WTC11 (cell line): ENCODE measurements around the gene CD300A. TPM values are rescaled to one million over a fixed set of nuclear protein-coding genes. Genes with fewer than 3 reads are reported as not detected.
A peak's percentile ranks its signal among the peaks of the same experiment; 100 is the strongest.

Source experiments
- ATAC-seq: fragments of 200-7000 bp; cut with Tn5 transposase; 2 replicates; pipeline ENCODE4 v1.10.0; 2021; ENCODE audit warnings: mild to moderate bottlenecking, moderate library complexity
- CTCF ChIA-PET: fragments of 300-600 bp; sonication (Branson Sonifier 250); formaldehyde crosslinking; loops from one replicate; lab custom pipeline; 2021; ENCODE audit warnings: antibody characterized with exemption; lab: Charles Lee
- POLR2A ChIA-PET: fragments of 350-600 bp; sonication (Branson Sonifier 250); formaldehyde crosslinking; loops from one replicate; lab custom pipeline; 2021; ENCODE audit warnings: antibody characterized with exemption; lab: Charles Lee
- DNase-seq: peaks from one replicate; pipeline ENCODE4 v3.0.0; 2021; ENCODE audit warnings: low spot score
- H3K27ac Mint-ChIP-seq: 2 replicates; pipeline ENCODE4 v1.8.0; 2021; ENCODE audit warnings: mixed read lengths
- H3K27me3 Mint-ChIP-seq: 2 replicates; pipeline ENCODE4 v1.8.0; 2021; ENCODE audit warnings: low read depth, mild to moderate bottlenecking, moderate library complexity, mixed read lengths
- H3K36me3 Mint-ChIP-seq: 2 replicates; pipeline ENCODE4 v1.8.0; 2021; ENCODE audit warnings: mixed read lengths
- H3K4me1 Mint-ChIP-seq: 2 replicates; pipeline ENCODE4 v1.8.0; 2022; ENCODE audit warnings: mixed read lengths
- H3K4me3 Mint-ChIP-seq: 2 replicates; pipeline ENCODE4 v1.8.0; 2021; ENCODE audit warnings: mild to moderate bottlenecking, moderate library complexity, mixed read lengths
- H3K9me3 Mint-ChIP-seq: 2 replicates; pipeline ENCODE4 v1.8.0; 2021; ENCODE audit warnings: mixed read lengths
- GRHL2 ChIP-seq: fragments of 250-450 bp; sonication (Bioruptor Pico); IDR thresholded peaks from 2 replicates; pipeline ENCODE4 v1.8.0; 2022; ENCODE audit warnings: mild to moderate bottlenecking, moderate library complexity; ENCODE audit not compliant: insufficient replicate concordance, severe bottlenecking
- total RNA-seq: library from RNA; stranded (reverse); gene quantifications from 3 replicates; pipeline ENCODE4 v1.2.3, GENCODE V29; 2021
- TF ChIP-seq, protein P1 (sequence below): fragments of 250-450 bp; sonication (Bioruptor Pico); IDR thresholded peaks from 2 replicates; pipeline ENCODE4 v1.9.0; 2021; ENCODE audit warnings: moderate library complexity, mild to moderate bottlenecking, inconsistent platforms, borderline replicate concordance
- TF ChIP-seq, protein P2 (sequence below): sonication (generic); formaldehyde crosslinking; IDR thresholded peaks from 2 replicates; pipeline ENCODE4 v1.8.0; 2022; ENCODE audit warnings: mild to moderate bottlenecking, missing genetic modification reagents

Gene CD300A
- total RNA-seq, 1 experiment from 2014 or later = 1.1 TPM

DNA sequence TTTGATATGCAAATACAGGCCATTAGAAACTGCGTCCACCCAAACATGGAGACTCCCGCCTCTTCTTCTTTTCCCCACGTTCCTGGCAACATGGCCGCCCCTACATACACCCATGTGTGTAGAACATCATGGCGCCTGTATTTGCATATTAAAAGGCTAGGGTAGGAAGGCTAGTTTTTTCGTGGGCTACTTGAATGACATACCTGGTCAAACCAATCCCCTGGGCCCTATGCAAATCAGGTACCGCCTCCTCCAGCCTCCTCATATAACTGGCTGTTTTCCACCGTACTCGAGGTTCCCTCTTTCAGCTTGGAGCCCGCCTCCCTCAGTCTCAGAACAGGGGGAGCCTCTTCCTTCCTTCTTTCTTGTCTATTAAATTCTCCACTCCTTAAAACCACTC, 65.7 kb downstream of the CD300A start:
- ATAC-seq (peak; percentile 90), DNase-seq (peak; percentile 53)
- H3K4me1 Mint-ChIP-seq = peaks cover 13% of the 10 kb centered on the region
- no peak for TF ChIP-seq GRHL2 (CRISPR knock-in tag)
- TF ChIP-seq, protein P1, sequence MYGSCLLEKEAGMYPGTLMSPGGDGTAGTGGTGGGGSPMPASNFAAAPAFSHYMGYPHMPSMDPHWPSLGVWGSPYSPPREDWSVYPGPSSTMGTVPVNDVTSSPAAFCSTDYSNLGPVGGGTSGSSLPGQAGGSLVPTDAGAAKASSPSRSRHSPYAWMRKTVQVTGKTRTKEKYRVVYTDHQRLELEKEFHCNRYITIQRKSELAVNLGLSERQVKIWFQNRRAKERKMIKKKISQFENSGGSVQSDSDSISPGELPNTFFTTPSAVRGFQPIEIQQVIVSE = no peak
- TF ChIP-seq, protein P2, sequence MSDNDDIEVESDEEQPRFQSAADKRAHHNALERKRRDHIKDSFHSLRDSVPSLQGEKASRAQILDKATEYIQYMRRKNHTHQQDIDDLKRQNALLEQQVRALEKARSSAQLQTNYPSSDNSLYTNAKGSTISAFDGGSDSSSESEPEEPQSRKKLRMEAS (CRISPR knock-in tag) = peak; percentile 49; the same call in 1 of the 2 replicates
- POLR2A ChIA-PET = no interaction called here
- no peak overlapping the region for H3K4me3 Mint-ChIP-seq
- no peak overlapping the region for H3K27ac Mint-ChIP-seq
- peaks cover 25% of the 10 kb centered on the region for H3K27me3 Mint-ChIP-seq
- H3K36me3 Mint-ChIP-seq = no peaks in the 10 kb centered on the region
- CTCF ChIA-PET = interaction anchor here (1.3 to 3.6 kb wide), 7 partner anchors 34 to 247 kb away, joined by 3 to 32 read pairs (median 5); partner anchors contain the start of genes GPR142 and RAB37
- peaks cover 3% of the 10 kb centered on the region; the same call in 1 of the 2 replicates for H3K9me3 Mint-ChIP-seq

Other genes with a start within 250 kb of the CD300A start
- gene DNAI2, start 192.4 kb upstream of the CD300A start, total RNA-seq = 0.21 to 0.26 TPM (median 0.23 TPM) in 3 replicates
- 0.44 to 0.80 TPM (median 0.60 TPM) in 3 replicates for gene KIF19, start 140.4 kb upstream of the CD300A start, total RNA-seq
- 0.94 to 2.1 TPM (median 2.0 TPM) in 3 replicates for gene BTBD17, start 104.8 kb upstream of the CD300A start, total RNA-seq
- 0.25 to 0.73 TPM in 2 of 3 replicates, not detected in the other for gene GPR142, start 99.1 kb upstream of the CD300A start, total RNA-seq
- 19.6 to 20.7 TPM (median 20.6 TPM) in 3 replicates for gene GPRC5C, start 34.5 kb upstream of the CD300A start, total RNA-seq
- gene CD300LB, start 64.8 kb downstream of the CD300A start, total RNA-seq = not detected in 3 replicates
- gene CD300C, start 79.5 kb downstream of the CD300A start, total RNA-seq = not detected in 3 replicates
- not detected in 3 replicates for gene CD300H, start 100.9 kb downstream of the CD300A start, total RNA-seq
- gene CD300LD, start 125.6 kb downstream of the CD300A start, total RNA-seq = not detected in 3 replicates
- not detected in 3 replicates for gene CD300E, start 157.1 kb downstream of the CD300A start, total RNA-seq
- gene CD300LF, start 246.3 kb downstream of the CD300A start, total RNA-seq = not detected in 3 replicates